ENCODE measurements around the gene SPEM1.

- no peak for TF ChIP-seq POLR2AphosphoS5 (IDR thresholded peaks at IDR 0.05; ENCODE audit: low read depth, low read length)
- TF ChIP-seq POLR2A (IDR thresholded peaks at IDR 0.05; ENCODE audit: low read depth, low read length), result no peak
- no peak for TF ChIP-seq TAF1 (IDR thresholded peaks at IDR 0.05; ENCODE audit: low read depth, low read length)
- no peak for TF ChIP-seq SPI1 (IDR thresholded peaks at IDR 0.05; ENCODE audit: low read depth, low read length)
- no peak for TF ChIP-seq POU2F2 (IDR thresholded peaks at IDR 0.05; ENCODE audit: low read depth, low read length)
These were observed 41.0 kb upstream of the SPEM1 start for GRCh38 chr17:7379134-7379533.

Data from GM12891 (cell line).